Measurements from ENCODE around the gene MCF2L. TPM values are rescaled to one million over a fixed set of nuclear protein-coding genes. Genes with fewer than 3 reads are reported as not detected.

The MCF2L gene
- total RNA-seq, 4 donors from 2014 or later, result 62.1 to 186 (median 91.3) TPM

DNA sequence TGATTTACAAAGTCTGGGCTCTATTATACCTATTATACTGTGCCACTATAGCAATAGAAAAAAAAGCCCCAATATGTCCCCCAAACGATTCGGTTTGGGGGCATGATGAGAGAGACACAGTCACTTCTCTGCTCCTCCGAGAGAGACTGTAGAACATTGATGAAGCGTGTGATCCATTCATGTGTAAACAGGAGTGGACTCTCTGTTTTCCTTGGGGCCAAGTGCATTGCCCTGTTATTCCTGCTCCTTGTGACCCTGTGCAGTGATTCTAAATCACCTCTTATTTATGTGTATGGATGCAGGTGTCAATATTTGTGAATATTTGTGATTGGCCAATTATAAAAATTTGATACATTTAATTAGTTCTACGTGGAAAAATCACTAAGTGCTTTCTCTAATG lies 170.6 kb downstream of the MCF2L start:
- in situ Hi-C loops (cut with MboI; ENCODE audit: low pct_ligation_motif_present in 1 of 4, low pct_unique_long_range_greater_than_20kb in 1 of 4, low sequenced_read_pairs in 3 of 4), result no loop called here
- Histone ChIP-seq H3K4me1 (no peaks in the 10 kb centered on the region), H3K9me3 (no peaks in the 10 kb centered on the region), H3K4me3 (no peak overlapping the region), H3K27me3 (no peaks in the 10 kb centered on the region), H3K36me3 (no peaks in the 10 kb centered on the region), H3K27ac (no peak overlapping the region)
- 85 to 89% methylated on average over 5 of the region's 5 CpGs for WGBS, 2 donors (ENCODE audit: low coverage in 1 of 2)
- intact Hi-C loops (cut with DNase I; ENCODE audit: low total_unique reads), result no loop called here
- DNase-seq, result no peak
- TF ChIP-seq POLR2AphosphoS5 (IDR thresholded peaks at IDR 0.05) (no peak), POLR2A (IDR thresholded peaks at IDR 0.05) (no peak), EP300 (IDR thresholded peaks at IDR 0.05; ENCODE audit: low read depth) (no peak)
- TF ChIP-seq, protein P1, sequence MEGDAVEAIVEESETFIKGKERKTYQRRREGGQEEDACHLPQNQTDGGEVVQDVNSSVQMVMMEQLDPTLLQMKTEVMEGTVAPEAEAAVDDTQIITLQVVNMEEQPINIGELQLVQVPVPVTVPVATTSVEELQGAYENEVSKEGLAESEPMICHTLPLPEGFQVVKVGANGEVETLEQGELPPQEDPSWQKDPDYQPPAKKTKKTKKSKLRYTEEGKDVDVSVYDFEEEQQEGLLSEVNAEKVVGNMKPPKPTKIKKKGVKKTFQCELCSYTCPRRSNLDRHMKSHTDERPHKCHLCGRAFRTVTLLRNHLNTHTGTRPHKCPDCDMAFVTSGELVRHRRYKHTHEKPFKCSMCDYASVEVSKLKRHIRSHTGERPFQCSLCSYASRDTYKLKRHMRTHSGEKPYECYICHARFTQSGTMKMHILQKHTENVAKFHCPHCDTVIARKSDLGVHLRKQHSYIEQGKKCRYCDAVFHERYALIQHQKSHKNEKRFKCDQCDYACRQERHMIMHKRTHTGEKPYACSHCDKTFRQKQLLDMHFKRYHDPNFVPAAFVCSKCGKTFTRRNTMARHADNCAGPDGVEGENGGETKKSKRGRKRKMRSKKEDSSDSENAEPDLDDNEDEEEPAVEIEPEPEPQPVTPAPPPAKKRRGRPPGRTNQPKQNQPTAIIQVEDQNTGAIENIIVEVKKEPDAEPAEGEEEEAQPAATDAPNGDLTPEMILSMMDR (IDR thresholded peaks at IDR 0.05), result no peak

DNA sequence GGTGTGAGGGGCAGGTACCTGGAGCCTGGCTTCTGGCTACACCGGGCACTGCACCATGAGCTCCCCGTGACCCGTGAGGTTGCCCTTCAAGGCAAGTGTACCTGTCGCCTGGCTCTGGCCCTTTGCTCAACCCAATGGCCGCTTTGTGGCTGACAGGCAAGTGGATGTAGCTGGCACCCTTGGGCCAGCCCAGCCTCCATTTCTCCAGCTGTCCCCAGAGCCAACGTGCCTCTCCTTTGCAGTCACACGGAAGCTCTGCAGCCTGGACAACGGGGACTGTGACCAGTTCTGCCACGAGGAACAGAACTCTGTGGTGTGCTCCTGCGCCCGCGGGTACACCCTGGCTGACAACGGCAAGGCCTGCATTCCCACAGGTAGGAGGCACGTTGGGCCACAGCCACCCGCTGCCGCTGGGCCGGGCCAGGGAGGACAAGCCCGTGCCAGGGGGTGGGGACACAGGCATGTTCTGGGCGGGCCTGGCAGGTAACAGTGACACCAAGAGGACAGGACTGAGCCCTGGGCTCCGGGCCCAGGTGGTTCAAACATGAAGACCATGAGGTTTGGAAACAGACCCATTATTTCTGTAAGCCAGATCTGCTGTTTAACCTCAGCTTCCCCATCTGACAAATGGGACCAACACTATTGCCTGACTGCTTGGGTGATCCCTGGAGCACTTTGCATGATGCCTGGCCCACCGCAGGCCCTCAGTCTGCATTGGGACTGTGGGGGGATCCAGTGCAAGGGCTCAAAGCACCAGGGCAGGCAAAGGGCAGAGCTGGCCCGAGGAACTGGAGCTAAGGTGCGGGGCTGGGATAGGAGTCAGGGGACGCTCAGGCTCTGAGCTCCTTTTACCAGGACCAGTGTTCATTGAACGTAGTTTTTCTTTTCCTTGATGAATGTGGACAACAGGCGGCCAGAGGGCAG lies 171.9 kb downstream of the MCF2L start:
- TF ChIP-seq POLR2A (IDR thresholded peaks at IDR 0.05) (no peak), POLR2AphosphoS5 (IDR thresholded peaks at IDR 0.05) (no peak), EP300 (IDR thresholded peaks at IDR 0.05; ENCODE audit: low read depth) (no peak)
- TF ChIP-seq, protein P1 (IDR thresholded peaks at IDR 0.05), result no peak
- intact Hi-C loops (cut with DNase I; ENCODE audit: low total_unique reads), result no loop called here

DNA sequence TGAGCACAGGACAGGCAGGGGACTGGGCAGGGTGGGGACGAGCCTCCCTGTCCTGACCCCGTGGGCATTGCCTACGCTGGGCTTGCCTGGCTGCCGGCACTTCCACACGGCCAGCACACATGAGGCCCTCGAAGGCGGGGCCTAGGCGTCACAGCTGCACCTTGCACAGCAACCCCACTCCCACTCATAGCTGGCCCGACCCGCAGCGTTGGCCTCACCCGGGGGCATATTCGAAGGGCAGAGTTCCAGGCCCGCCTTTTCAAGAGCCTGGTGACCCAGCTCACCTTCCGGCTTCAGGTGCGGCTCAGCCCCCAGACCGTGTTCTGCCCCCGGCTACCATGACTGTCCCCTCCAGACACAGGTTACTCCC lies 172.6 kb downstream of the MCF2L start:
- Histone ChIP-seq H3K9me3 (no peaks in the 10 kb centered on the region), H3K36me3 (no peaks in the 10 kb centered on the region), H3K27me3 (no peaks in the 10 kb centered on the region), H3K27ac (no peak overlapping the region), H3K4me3 (no peak overlapping the region), H3K4me1 (no peaks in the 10 kb centered on the region)
- WGBS, 2 donors (ENCODE audit: low coverage in 1 of 2), result 88% methylated on average over 18 of the region's 18 CpGs; no CpG with 5 or more reads in 1 of the 2 donors
- TF ChIP-seq POLR2A (IDR thresholded peaks at IDR 0.05) (no peak), EP300 (IDR thresholded peaks at IDR 0.05; ENCODE audit: low read depth) (no peak), POLR2AphosphoS5 (IDR thresholded peaks at IDR 0.05) (no peak)
- TF ChIP-seq, protein P1 (IDR thresholded peaks at IDR 0.05), result no peak
- in situ Hi-C loops (cut with MboI; ENCODE audit: low pct_ligation_motif_present in 1 of 4, low pct_unique_long_range_greater_than_20kb in 1 of 4, low sequenced_read_pairs in 3 of 4), result no loop called here
- intact Hi-C loops (cut with DNase I; ENCODE audit: low total_unique reads), result no loop called here
- DNase-seq, result no peak

More for the DNA sequence above, 171.9 kb downstream of the MCF2L start:
- no peaks in the 10 kb centered on the region for H3K36me3 ChIP-seq
- H3K9me3 ChIP-seq, result no peaks in the 10 kb centered on the region
- no peaks in the 10 kb centered on the region for H3K27me3 ChIP-seq
- 67 to 89% methylated on average over 3 to 26 of the region's 26 CpGs for WGBS, 2 donors (ENCODE audit: low coverage in 1 of 2)
- no peaks in the 10 kb centered on the region for H3K4me1 ChIP-seq
- no peak overlapping the region for H3K27ac ChIP-seq
- in situ Hi-C loops (cut with MboI; ENCODE audit: low pct_ligation_motif_present in 1 of 4, low pct_unique_long_range_greater_than_20kb in 1 of 4, low sequenced_read_pairs in 3 of 4), result no loop called here
- DNase-seq, result no peak
- no peak overlapping the region for H3K4me3 ChIP-seq

DNA sequence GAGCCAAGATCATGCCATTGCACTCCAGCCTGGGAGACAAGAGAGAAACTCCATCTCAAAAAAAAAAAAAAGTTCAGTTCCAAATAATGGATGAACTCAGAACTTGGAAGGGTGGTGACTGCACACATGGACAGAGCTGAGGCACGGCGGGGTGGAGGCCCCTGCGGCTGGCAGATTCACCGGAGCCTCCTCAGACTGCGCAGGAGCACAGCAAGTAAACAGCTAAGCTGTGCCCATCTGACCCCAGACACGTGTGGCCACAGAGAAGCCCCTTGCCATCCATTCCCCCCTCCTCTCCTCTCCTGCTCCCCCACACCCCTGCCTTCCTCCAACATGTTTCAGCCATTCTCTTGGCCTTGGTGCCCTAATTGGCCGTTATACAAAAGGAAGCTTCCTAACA lies 173.9 kb downstream of the MCF2L start:
- Histone ChIP-seq H3K4me1 (no peaks in the 10 kb centered on the region), H3K9me3 (no peaks in the 10 kb centered on the region), H3K27me3 (no peaks in the 10 kb centered on the region), H3K4me3 (no peak overlapping the region), H3K36me3 (no peaks in the 10 kb centered on the region), H3K27ac (no peak overlapping the region)
- in situ Hi-C loops (cut with MboI; ENCODE audit: low pct_ligation_motif_present in 1 of 4, low pct_unique_long_range_greater_than_20kb in 1 of 4, low sequenced_read_pairs in 3 of 4), result no loop called here
- no peak for DNase-seq
- WGBS, 2 donors (ENCODE audit: low coverage in 1 of 2), result 86 to 94% methylated on average over 7 of the region's 7 CpGs
- intact Hi-C loops (cut with DNase I; ENCODE audit: low total_unique reads), result no loop called here
- no peak for TF ChIP-seq POLR2AphosphoS5 (IDR thresholded peaks at IDR 0.05)
- no peak for TF ChIP-seq EP300 (IDR thresholded peaks at IDR 0.05; ENCODE audit: low read depth)
- TF ChIP-seq POLR2A (IDR thresholded peaks at IDR 0.05), result no peak
- TF ChIP-seq, protein P1 (IDR thresholded peaks at IDR 0.05), result no peak

Measured in transverse colon (tissue), 4 donors.